GM23338 (cell line): ENCODE measurements around the gene SUCNR1. TPM values are rescaled to one million over a fixed set of nuclear protein-coding genes. Genes with fewer than 3 reads are reported as not detected.

Experiments used
- ATAC-seq: fragments of 200-7000 bp; cut with Tn5 transposase; 3 replicates; pipeline ENCODE4 v1.9.1; 2020
- DNase-seq: peaks from one replicate; pipeline ENCODE4 v3.0.0-alpha.2; 2015; ENCODE audit warnings: low spot score
- H2AFZ ChIP-seq: fragments of 200-600 bp; sonication (generic); 2 replicates; pipeline ENCODE4 v1.8.0; 2016; ENCODE audit warnings: antibody characterized with exemption, mild to moderate bottlenecking, moderate library complexity
- H3F3A ChIP-seq: fragments of 200-600 bp; sonication (generic); replicated peaks from 2 replicates; pipeline ENCODE4 v1.8.0; 2017; ENCODE audit warnings: antibody characterized with exemption, mixed run types, low read depth
- H3K27ac ChIP-seq: fragments of 200-600 bp; sonication (generic); 2 replicates; pipeline ENCODE4 v1.6.1; 2016; ENCODE audit warnings: low read depth
- H3K27me3 ChIP-seq: fragments of 200-600 bp; sonication (generic); 2 replicates; pipeline ENCODE4 v1.8.0; 2016; ENCODE audit warnings: mild to moderate bottlenecking, mixed run types, moderate library complexity; ENCODE audit not compliant: insufficient read depth
- H3K36me3 ChIP-seq: fragments of 200-600 bp; sonication (generic); 2 replicates; pipeline ENCODE4 v1.8.0; 2016; ENCODE audit warnings: mild to moderate bottlenecking; ENCODE audit not compliant: insufficient read depth
- H3K4me1 ChIP-seq: fragments of 200-600 bp; sonication (generic); 2 replicates; pipeline ENCODE4 v1.8.0; 2016; ENCODE audit warnings: mild to moderate bottlenecking, moderate library complexity; ENCODE audit not compliant: insufficient read depth
- H3K4me2 ChIP-seq: fragments of 200-600 bp; sonication (generic); 2 replicates; pipeline ENCODE4 v1.7.1; 2017; ENCODE audit warnings: mixed run types
- H3K4me3 ChIP-seq: fragments of 200-600 bp; sonication (generic); 2 replicates; pipeline ENCODE4 v1.6.1; 2016; ENCODE audit warnings: mixed run types
- H3K79me2 ChIP-seq: fragments of 200-600 bp; sonication (generic); replicated peaks from 2 replicates; pipeline ENCODE4 v1.8.0; 2017; ENCODE audit warnings: mild to moderate bottlenecking; ENCODE audit not compliant: insufficient read depth
- H3K9me2 ChIP-seq: fragments of 200-600 bp; sonication (generic); 2 replicates; pipeline ENCODE4 v1.8.0; 2017; ENCODE audit not compliant: insufficient read depth
- H4K20me1 ChIP-seq: fragments of 200-600 bp; sonication (generic); replicated peaks from 2 replicates; pipeline ENCODE4 v1.8.0; 2017; ENCODE audit warnings: mild to moderate bottlenecking; ENCODE audit not compliant: insufficient read depth
- H3K27ac Mint-ChIP-seq: 2 replicates; pipeline ENCODE4 v1.8.0; 2020; ENCODE audit warnings: inconsistent platforms, mild to moderate bottlenecking, moderate library complexity, mixed read lengths
- H3K27me3 Mint-ChIP-seq: 3 replicates; pipeline ENCODE4 v1.8.0; 2022; ENCODE audit warnings: low read depth, mild to moderate bottlenecking, moderate library complexity, mixed read lengths, inconsistent platforms; ENCODE audit not compliant: insufficient read depth, poor library complexity
- H3K36me3 Mint-ChIP-seq: 3 replicates; pipeline ENCODE4 v1.8.0; 2021; ENCODE audit warnings: low read depth, mild to moderate bottlenecking, inconsistent platforms, moderate library complexity, mixed read lengths
- H3K4me1 Mint-ChIP-seq: 3 replicates; pipeline ENCODE4 v1.8.0; 2020; ENCODE audit warnings: mild to moderate bottlenecking, inconsistent platforms, mixed read lengths
- H3K4me3 Mint-ChIP-seq: 3 replicates; pipeline ENCODE4 v1.8.0; 2021; ENCODE audit warnings: moderate library complexity, mild to moderate bottlenecking, inconsistent platforms, mixed read lengths
- H3K9me3 Mint-ChIP-seq: 3 replicates; pipeline ENCODE4 v1.8.0; 2020; ENCODE audit warnings: moderate library complexity, mild to moderate bottlenecking, inconsistent platforms, mixed read lengths
- CREB1 ChIP-seq: fragments of 250-450 bp; sonication (Bioruptor Pico); IDR thresholded peaks from 2 replicates; pipeline ENCODE4 v1.5.0; 2020; ENCODE audit warnings: low read depth, mild to moderate bottlenecking, moderate library complexity
- CTCF ChIP-seq, 2 experiments: fragments of 200-600 bp in 1 of 2; sonication (generic) in 1 of 2; conservative IDR thresholded peaks; 2 replicates each; pipeline versions ENCODE4 v1.5.1 to v1.6.1; 2016 to 2017; ENCODE audit warnings: antibody characterized with exemption in 2 of 2, low read depth in 2 of 2, mild to moderate bottlenecking in 2 of 2, moderate library complexity in 1 of 2
- EZH2 ChIP-seq: fragments of 200-600 bp; sonication (generic); IDR thresholded peaks from one replicate; pipeline ENCODE4 v1.8.0; 2017; ENCODE audit warnings: antibody characterized with exemption, mild to moderate bottlenecking, low read depth; ENCODE audit not compliant: unreplicated experiment
- EZH2phosphoT487 ChIP-seq: fragments of 200-600 bp; sonication (generic); IDR thresholded peaks from one replicate; pipeline ENCODE4 v1.8.1; 2018; ENCODE audit warnings: antibody characterized with exemption; ENCODE audit not compliant: unreplicated experiment
- NANOG ChIP-seq: IDR thresholded peaks from 2 replicates; pipeline ENCODE4 v1.6.1; 2016; ENCODE audit warnings: antibody characterized with exemption, borderline replicate concordance
- POLR2AphosphoS5 ChIP-seq: IDR thresholded peaks from 2 replicates; pipeline ENCODE4 v1.6.1; 2016; ENCODE audit warnings: antibody characterized with exemption, low read depth
- STAT1 ChIP-seq: IDR thresholded peaks from one replicate; pipeline ENCODE4 v1.6.1; 2016; ENCODE audit warnings: antibody characterized with exemption; ENCODE audit not compliant: unreplicated experiment
- ZNF114 ChIP-seq: fragments of 250-450 bp; sonication (Bioruptor Pico); IDR thresholded peaks from 2 replicates; pipeline ENCODE4 v1.5.0; 2020; ENCODE audit warnings: mild to moderate bottlenecking, moderate library complexity
- ZNF331 ChIP-seq: fragments of 250-450 bp; sonication (Bioruptor Pico); IDR thresholded peaks from 2 replicates; pipeline ENCODE4 v1.5.0; 2020; ENCODE audit warnings: low read depth, mild to moderate bottlenecking, moderate library complexity
- polyA plus RNA-seq: library from polyadenylated mRNA; unstranded; fragments of >200 nt; fragmentation: Nextera tagmentation; extraction: Ambion mirVana; gene quantifications from 2 replicates; pipeline ENCODE4 v1.2.1, GENCODE V29; 2016
- total RNA-seq: library from RNA; depleted of rRNA; stranded (reverse); fragments of >200 nt; shearing (Covaris generic); gene quantifications from 2 replicates; pipeline ENCODE4 v1.2.3, GENCODE V29; 2014

SUCNR1 gene
- total and polyA plus RNA-seq, 2 experiments from 2014 or later: not detected

GRCh38 chr3:151924753-151925152 lies 51.3 kb downstream of the SUCNR1 start:
- no peak for DNase-seq
- Mint-ChIP-seq H3K36me3 (no peaks in the 10 kb centered on the region), H3K4me3 (no peak overlapping the region), H3K27me3 (peaks cover 4% of the 10 kb centered on the region), H3K4me1 (no peaks in the 10 kb centered on the region), H3K27ac (no peak overlapping the region), H3K9me3 (peaks cover 10% of the 10 kb centered on the region)
- H3K27ac ChIP-seq: no peak overlapping the region
- no peaks in the 10 kb centered on the region for H3F3A ChIP-seq
- H3K36me3 ChIP-seq: no peaks in the 10 kb centered on the region
- H3K79me2 ChIP-seq: no peaks in the 10 kb centered on the region
- TF ChIP-seq ZNF114 (CRISPR knock-in tag): no peak
- TF ChIP-seq POLR2AphosphoS5: no peak
- no peak for TF ChIP-seq NANOG
- TF ChIP-seq STAT1: no peak
- no peak for TF ChIP-seq CTCF (conservative IDR thresholded peaks at IDR 0.05; ENCODE audit: low read depth in 2 of 2)
- TF ChIP-seq CREB1: no peak
- no peak for TF ChIP-seq ZNF331
- no peak for TF ChIP-seq EZH2
- TF ChIP-seq EZH2phosphoT487: no peak
- H4K20me1 ChIP-seq: no peaks in the 10 kb centered on the region
- H3K4me3 ChIP-seq: no peak overlapping the region
- H3K4me1 ChIP-seq: no peaks in the 10 kb centered on the region
- H2AFZ ChIP-seq: peak overlapping the region; percentile 80; the same call in 1 of the 2 replicates
- H3K4me2 ChIP-seq: no peak overlapping the region
- H3K27me3 ChIP-seq: no peaks in the 10 kb centered on the region
- no peak for ATAC-seq
- H3K9me2 ChIP-seq: no peaks in the 10 kb centered on the region; the same call in 1 of the 2 replicates

GRCh38 chr3:151925419-151925818 lies 52.0 kb downstream of the SUCNR1 start:
- Histone ChIP-seq H3F3A (no peaks in the 10 kb centered on the region), H3K4me2 (no peak overlapping the region), H3K27me3 (no peaks in the 10 kb centered on the region), H4K20me1 (no peaks in the 10 kb centered on the region), H3K9me2 (no peaks in the 10 kb centered on the region; the same call in 1 of the 2 replicates), H3K4me1 (no peaks in the 10 kb centered on the region), H3K79me2 (no peaks in the 10 kb centered on the region), H3K27ac (no peak overlapping the region), H3K36me3 (no peaks in the 10 kb centered on the region), H3K4me3 (no peak overlapping the region), H2AFZ (peak overlapping the region; percentile 80; the same call in 1 of the 2 replicates)
- DNase-seq: no peak
- Mint-ChIP-seq H3K27ac (no peak overlapping the region), H3K36me3 (no peaks in the 10 kb centered on the region), H3K4me3 (no peak overlapping the region), H3K27me3 (peaks cover 4% of the 10 kb centered on the region), H3K9me3 (peaks cover 10% of the 10 kb centered on the region), H3K4me1 (0 out of 3 replicates have a peak, but pooled peaks cover 2% of the 10 kb centered on the region)
- ATAC-seq: no peak
- no peak for TF ChIP-seq ZNF114 (CRISPR knock-in tag)
- no peak for TF ChIP-seq ZNF331
- TF ChIP-seq CTCF (conservative IDR thresholded peaks at IDR 0.05; ENCODE audit: low read depth in 2 of 2): no peak
